Omental fat pad (tissue), 4 donors: ENCODE results near the gene RPP30. TPM values are rescaled to one million over a fixed set of nuclear protein-coding genes. Genes with fewer than 3 reads are reported as not detected.

Source experiments
- ATAC-seq: fragments of 150-250 bp; one replicate; pipeline ENCODE4 v1.9.1; 2016; ENCODE audit warnings: mild to moderate bottlenecking, moderate library complexity; ENCODE audit not compliant: low FRiP score
- DNase-seq: peaks from one replicate; pipeline ENCODE4 v3.0.0-alpha.2; 2019; ENCODE audit warnings: low spot score
- CTCF ChIP-seq, 3 donors: fragments of 450-650 bp; IDR thresholded peaks; one replicate each; pipeline ENCODE4 v1.5.1; 2016 to 2017; ENCODE audit warnings: antibody characterized with exemption in 3 of 3, mild to moderate bottlenecking in 3 of 3, moderate library complexity in 2 of 3
- small RNA-seq: library from RNA; depleted of rRNA; stranded (forward); fragments of <200 nt; gene quantifications from one replicate; pipeline ENCODE3, GENCODE V24; 2016
- total RNA-seq, 4 donors: library from RNA; depleted of rRNA; stranded (reverse); fragments of >200 nt; gene quantifications; one replicate each; pipeline ENCODE4 v1.1.0, GENCODE V29; 2016

The RPP30 gene
- total RNA-seq, 4 donors from 2014 or later: 23.1 to 29.9 (median 26.6) TPM

- ATAC-seq (no peak), DNase-seq (no peak)
- no peak for TF ChIP-seq CTCF (IDR thresholded peaks at IDR 0.05)
These were observed 73.0 kb downstream of the RPP30 start for GRCh38 chr10:90944749-90945148.

GRCh38 chr10:90945491-90946070 lies 73.8 kb downstream of the RPP30 start:
- DNase-seq: no peak
- no peak for ATAC-seq
- TF ChIP-seq CTCF (IDR thresholded peaks at IDR 0.05): no peak

GRCh38 chr10:90947030-90947960 lies 75.5 kb downstream of the RPP30 start:
- no peak for TF ChIP-seq CTCF (IDR thresholded peaks at IDR 0.05)

More at GRCh38 chr10:90947030-90947960, 75.5 kb downstream of the RPP30 start:
- ATAC-seq: no peak
- DNase-seq: no peak

Small RNAs within 50 kb of the gene (small RNA-seq; reads per million reads assigned to genes)
- gene RF00019 (not detected), gene RNU6-740P (not detected)

Other genes starting within 250 kb of the RPP30 start
- 1 to 10 TPM in 1 of 4 donors, under 1 TPM in 3; 0.19 to 2.0 (median 0.61) TPM for gene HTR7, start 13.9 kb upstream of the RPP30 start, total RNA-seq
- 1 to 10 TPM in 1 of 4 donors, not detected in 3; 3.8 TPM for gene ANKRD1, start 49.1 kb downstream of the RPP30 start, total RNA-seq